HAP-1 (cell line): ENCODE data around the gene PITHD1.
"Not testable (repeated sequence)": the region's sequence is repeated elsewhere in the genome, so short reads cannot be mapped to it uniquely, and the experiment has no call there.

Experiments used
- DNase-seq, 2 experiments: peaks; one replicate each; pipeline ENCODE4 v3.0.0-alpha.2; 2016 to 2020; ENCODE audit warnings: low spot score in 2 of 2
- H3K27me3 ChIP-seq: fragments of 250-450 bp; sonication (Bioruptor Pico); 2 replicates; pipeline ENCODE4 v1.5.1; 2020; ENCODE audit warnings: low read depth, mild to moderate bottlenecking, moderate library complexity
- H3K36me3 ChIP-seq: fragments of 250-450 bp; sonication (Bioruptor Pico); replicated peaks from 2 replicates; pipeline ENCODE4 v1.5.1; 2020; ENCODE audit warnings: mild to moderate bottlenecking
- H3K4me1 ChIP-seq: fragments of 250-450 bp; sonication (Bioruptor Pico); 2 replicates; pipeline ENCODE4 v1.5.1; 2020; ENCODE audit warnings: mild to moderate bottlenecking
- H3K4me3 ChIP-seq: fragments of 250-450 bp; sonication (Bioruptor Pico); 2 replicates; pipeline ENCODE4 v1.5.1; 2020; ENCODE audit warnings: mild to moderate bottlenecking, moderate library complexity
- H3K9me3 ChIP-seq: fragments of 250-450 bp; sonication (Bioruptor Pico); 2 replicates; pipeline ENCODE4 v1.5.1; 2020; ENCODE audit warnings: mild to moderate bottlenecking, moderate library complexity
- in situ Hi-C: fragments of 300-500 bp; cut with MboI; formaldehyde crosslinking; loops from 3 replicates; pipeline ENCODE4 v1.14.3; 2020; ENCODE audit warnings: low sequenced_read_pairs, inconsistent platforms, mixed read lengths

The PITHD1 gene

GRCh38 chr1:23777979-23778814 lies at the start of gene PITHD1:
PITHD1 (plus strand) TSS chr1:23778418; CDS start chr1:23778516, 98 bp downstream.
- Histone ChIP-seq H3K27me3 (no peaks in the 10 kb centered on the region), H3K9me3 (no peaks in the 10 kb centered on the region), H3K4me3 (peak within 1 kb of the TSS; percentile 64), H3K4me1 (peaks cover 15% of the 10 kb centered on the region), H3K36me3 (peaks cover 26% of the 10 kb centered on the region)
- peak; percentile 80 to 85 for DNase-seq
- in situ Hi-C loops, result no loop called here

- H3K4me1 ChIP-seq, result no peaks in the 10 kb centered on the region
- no peaks in the 10 kb centered on the region for H3K9me3 ChIP-seq
- H3K27me3 ChIP-seq, result no peaks in the 10 kb centered on the region
- no peak overlapping the region for H3K4me3 ChIP-seq
- H3K36me3 ChIP-seq, result no peaks in the 10 kb centered on the region
- no peak for DNase-seq
- in situ Hi-C loops, result no loop called here
Observed at GRCh38 chr1:23732363-23733224, 45.6 kb upstream of the PITHD1 start.

DNA sequence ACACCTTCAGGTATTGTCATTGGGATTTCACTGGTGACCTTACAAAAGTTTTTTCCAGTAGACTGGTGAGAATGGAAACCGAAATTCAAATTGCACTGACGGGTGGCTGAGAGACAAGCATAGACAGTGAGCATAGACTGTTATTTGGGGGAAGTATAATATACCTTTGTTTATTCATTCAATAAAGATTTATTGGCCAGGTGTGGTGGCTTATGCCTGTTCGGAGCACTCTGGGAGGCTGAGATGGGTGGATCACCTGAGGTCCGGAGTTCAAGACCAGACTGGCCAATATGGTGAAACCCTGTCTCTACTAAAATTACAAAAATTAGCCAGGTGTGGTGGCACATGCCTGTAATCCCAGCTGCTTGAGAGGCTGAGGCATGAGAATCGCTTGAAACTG lies 44.9 kb upstream of the PITHD1 start:
- H3K9me3 ChIP-seq, in situ Hi-C loops, H3K27me3 ChIP-seq, H3K4me3 ChIP-seq, DNase-seq, H3K36me3 ChIP-seq, H3K4me1 ChIP-seq: not testable (repeated sequence)

GRCh38 chr1:23736437-23737134 lies 41.6 kb upstream of the PITHD1 start:
- Histone ChIP-seq H3K4me1 (no peaks in the 10 kb centered on the region), H3K9me3 (no peaks in the 10 kb centered on the region), H3K36me3 (no peaks in the 10 kb centered on the region), H3K4me3 (no peak overlapping the region), H3K27me3 (no peaks in the 10 kb centered on the region)
- DNase-seq, result no peak
- in situ Hi-C loops, result no loop called here

GRCh38 chr1:23741609-23742008 lies 36.6 kb upstream of the PITHD1 start:
- no peaks in the 10 kb centered on the region for H3K9me3 ChIP-seq
- H3K27me3 ChIP-seq, result no peaks in the 10 kb centered on the region
- in situ Hi-C loops, result no loop called here
- DNase-seq, result no peak
- peaks cover 11% of the 10 kb centered on the region for H3K36me3 ChIP-seq
- H3K4me1 ChIP-seq, result peaks cover 14% of the 10 kb centered on the region
- H3K4me3 ChIP-seq, result no peak overlapping the region

- in situ Hi-C loops, result no loop called here
- Histone ChIP-seq H3K27me3 (no peaks in the 10 kb centered on the region), H3K9me3 (no peaks in the 10 kb centered on the region), H3K4me3 (peak overlapping the region; percentile 85), H3K36me3 (peaks cover 20% of the 10 kb centered on the region), H3K4me1 (peaks cover 14% of the 10 kb centered on the region)
- peak; percentile 26 to 61 for DNase-seq
Observed at GRCh38 chr1:23742670-23743286, 35.4 kb upstream of the PITHD1 start.

- Histone ChIP-seq H3K4me1 (peaks cover 14% of the 10 kb centered on the region), H3K9me3 (no peaks in the 10 kb centered on the region), H3K27me3 (no peaks in the 10 kb centered on the region), H3K4me3 (peak within 1 kb of the TSS; percentile 85), H3K36me3 (peaks cover 21% of the 10 kb centered on the region)
- DNase-seq, result peak; percentile 44 to 81
- in situ Hi-C loops, result no loop called here
Observed at GRCh38 chr1:23743287-23744152, 34.7 kb upstream of the PITHD1 start, which contains the start of gene ELOA. ELOA (plus strand) TSS chr1:23743471; CDS start chr1:23743504, 33 bp downstream.

DNA sequence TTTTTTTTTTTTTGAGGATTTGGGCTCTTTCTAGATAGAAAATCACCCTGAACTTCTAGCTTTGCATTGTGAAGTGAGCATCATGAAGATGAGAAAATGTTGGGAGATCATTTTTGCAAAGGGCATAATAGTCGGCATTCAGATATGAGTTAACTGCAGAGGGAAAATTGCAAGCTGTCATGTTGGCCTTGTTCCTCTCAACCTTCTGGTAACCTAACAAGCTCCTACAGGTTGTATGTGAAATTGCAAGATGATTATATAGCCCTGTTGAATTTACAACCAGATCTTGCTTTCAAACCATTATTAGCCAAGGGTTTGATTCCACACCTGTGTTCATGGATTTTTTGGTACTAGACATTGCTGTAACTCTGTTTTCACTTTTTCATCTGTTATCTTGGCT lies 32.7 kb upstream of the PITHD1 start:
- DNase-seq, result peak in 1 of 2 experiments; percentile 81
- in situ Hi-C loops, result no loop called here
- H3K36me3 ChIP-seq, result peaks cover 30% of the 10 kb centered on the region
- H3K9me3 ChIP-seq, result no peaks in the 10 kb centered on the region
- no peaks in the 10 kb centered on the region for H3K27me3 ChIP-seq
- peaks cover 14% of the 10 kb centered on the region for H3K4me1 ChIP-seq
- peak overlapping the region; percentile 85 for H3K4me3 ChIP-seq

GRCh38 chr1:23748016-23748415 lies 30.2 kb upstream of the PITHD1 start:
- Histone ChIP-seq H3K4me3 (no peak overlapping the region), H3K36me3 (peaks cover 55% of the 10 kb centered on the region), H3K9me3 (no peaks in the 10 kb centered on the region), H3K27me3 (no peaks in the 10 kb centered on the region), H3K4me1 (peaks cover 9% of the 10 kb centered on the region)
- no peak for DNase-seq
- in situ Hi-C loops, result no loop called here

DNA sequence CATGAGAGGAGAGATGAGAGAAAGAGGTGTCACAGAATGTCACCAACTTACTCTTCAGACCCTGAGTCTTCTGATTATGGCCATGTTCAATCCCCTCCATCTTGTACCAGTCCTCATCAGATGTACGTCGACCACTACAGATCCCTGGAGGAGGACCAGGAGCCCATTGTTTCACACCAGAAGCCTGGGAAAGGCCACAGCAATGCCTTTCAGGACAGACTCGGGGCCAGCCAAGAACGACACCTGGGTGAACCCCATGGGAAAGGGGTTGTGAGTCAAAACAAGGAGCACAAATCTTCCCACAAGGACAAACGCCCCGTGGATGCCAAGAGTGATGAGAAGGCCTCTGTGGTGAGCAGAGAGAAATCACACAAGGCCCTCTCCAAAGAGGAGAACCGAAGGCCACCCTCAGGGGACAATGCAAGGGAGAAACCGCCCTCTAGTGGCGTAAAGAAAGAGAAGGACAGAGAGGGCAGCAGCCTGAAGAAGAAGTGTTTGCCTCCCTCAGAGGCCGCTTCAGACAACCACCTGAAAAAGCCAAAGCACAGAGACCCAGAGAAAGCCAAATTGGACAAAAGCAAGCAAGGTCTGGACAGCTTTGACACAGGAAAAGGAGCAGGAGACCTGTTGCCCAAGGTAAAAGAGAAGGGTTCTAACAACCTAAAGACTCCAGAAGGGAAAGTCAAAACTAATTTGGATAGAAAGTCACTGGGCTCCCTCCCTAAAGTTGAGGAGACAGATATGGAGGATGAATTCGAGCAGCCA lies 27.0 kb upstream of the PITHD1 start:
- in situ Hi-C loops, result loop anchor here (10.0 kb wide), 1 partner anchor 206 kb away; no protein-coding TSS in a partner anchor
- H3K4me1 ChIP-seq, result no peaks in the 10 kb centered on the region
- no peaks in the 10 kb centered on the region for H3K9me3 ChIP-seq
- H3K36me3 ChIP-seq, result peaks cover 77% of the 10 kb centered on the region
- no peak overlapping the region for H3K4me3 ChIP-seq
- H3K27me3 ChIP-seq, result no peaks in the 10 kb centered on the region
- peak; percentile 54 to 63 for DNase-seq

- Histone ChIP-seq H3K4me1 (no peaks in the 10 kb centered on the region), H3K36me3 (peaks cover 79% of the 10 kb centered on the region), H3K9me3 (no peaks in the 10 kb centered on the region), H3K4me3 (no peak overlapping the region), H3K27me3 (no peaks in the 10 kb centered on the region)
- DNase-seq, result no peak
- in situ Hi-C loops, result loop anchor here (10.0 kb wide), 1 partner anchor 207 kb away; no protein-coding TSS in a partner anchor
Observed at GRCh38 chr1:23751815-23752200, 26.4 kb upstream of the PITHD1 start.

- in situ Hi-C loops, result loop anchor here (10.0 kb wide), 1 partner anchor 208 kb away; no protein-coding TSS in a partner anchor
- Histone ChIP-seq H3K4me3 (no peak overlapping the region), H3K27me3 (no peaks in the 10 kb centered on the region), H3K9me3 (no peaks in the 10 kb centered on the region), H3K4me1 (no peaks in the 10 kb centered on the region), H3K36me3 (peaks cover 83% of the 10 kb centered on the region)
- DNase-seq, result no peak
Observed at GRCh38 chr1:23752909-23753308, 25.3 kb upstream of the PITHD1 start.
